ENCODE data around the gene WHRN. TPM values are rescaled to one million over a fixed set of nuclear protein-coding genes. Genes with fewer than 3 reads are reported as not detected.

Gene WHRN
- total and polyA plus RNA-seq, 2 of the 13 experiments (the other 11 are each of a cell fraction or from before 2014, with no cell fraction given) = 2.3 to 5.3 TPM

GRCh38 chr9:114434878-114435311 is 70.4 kb downstream of the WHRN start:
- Histone ChIP-seq H3K36me3 (replicated peaks in 1 of 2; ENCODE audit: control insufficient read depth in 1 of 2, insufficient read depth in 2 of 2, low read length in 2 of 2) (no peaks in the 10 kb centered on the region), H3K4me1 (ENCODE audit: insufficient read depth, low read length) (peaks cover 29% of the 10 kb centered on the region), H3K9ac (ENCODE audit: insufficient read depth, low read depth, low read length) (no peak overlapping the region), H3K4me3 (replicated peaks in 1 of 3; ENCODE audit: insufficient read depth in 1 of 3, low read depth in 2 of 3, low read length in 3 of 3) (no peak overlapping the region), H3K4me2 (ENCODE audit: low read depth, low read length) (peak overlapping the region; percentile 44), H3K27me3 (ENCODE audit: control insufficient read depth in 1 of 2, insufficient read depth in 2 of 2, low read length in 2 of 2) (no peaks in the 10 kb centered on the region), H4K20me1 (ENCODE audit: insufficient read depth, low read length) (no peaks in the 10 kb centered on the region), H3K9me3 (ENCODE audit: low read length) (no peaks in the 10 kb centered on the region), H3K27ac (ENCODE audit: extremely low read length, insufficient read depth, low read length) (no peak overlapping the region), H2AFZ (ENCODE audit: low read length) (no peak overlapping the region), H3K79me2 (ENCODE audit: insufficient read depth, low read length) (no peaks in the 10 kb centered on the region)
- FAIRE-seq (peak; percentile 93), ATAC-seq (peak; percentile 87), DNase-seq (ENCODE audit: low spot score) (peak; percentile 33)
- intact Hi-C loops (cut with micrococcal nuclease; ENCODE audit: unreplicated experiment) (loop anchor here (1.0 to 2.0 kb wide), 3 partner anchors 52 to 218 kb away; no protein-coding TSS in a partner anchor), in situ Hi-C loops (cut with HindIII; ENCODE audit: extremely low pct_ligation_motif_present, low pct_unique_long_range_greater_than_20kb) (loop anchor here (10.0 to 25.0 kb wide), 2 partner anchors 220 to 577 kb away; partner anchors contain the start of gene TEX53)
- ChIA-PET CTCF (ENCODE audit: low intra/inter-chr PET ratio, low total read pairs) (interaction anchor here (2.8 kb wide), 1 partner anchor 219 kb away, joined by 11 read pairs; no protein-coding TSS in a partner anchor), POLR2A (no interaction called here)
- no TSS peak for BruUV-seq (replicated peaks)
- WGBS (ENCODE audit: low lambda C conversion rate) = 26% methylated on average over 9 of the region's 9 CpGs
- 0 out of 2 replicates have a peak, but pooled peaks have one; percentile 19 for TF ChIP-seq ZNF331 (CRISPR knock-in tag; IDR thresholded peaks at IDR 0.05)
- no peak for TF ChIP-seq FOXK2 (IDR thresholded peaks at IDR 0.05)
- 0 out of 2 replicates have a peak, but pooled peaks have one; percentile 41 for TF ChIP-seq REPIN1 (CRISPR knock-in tag; IDR thresholded peaks at IDR 0.05; ENCODE audit: borderline replicate concordance, low read depth)
- TF ChIP-seq ZNF260 (CRISPR knock-in tag; IDR thresholded peaks at IDR 0.05; ENCODE audit: borderline replicate concordance, low read depth) = no peak
- TF ChIP-seq ZNF160 (CRISPR knock-in tag; IDR thresholded peaks at IDR 0.05) = no peak
- peak; percentile 89 for TF ChIP-seq CTCF (CRISPR knock-in tag; IDR thresholded peaks at IDR 0.05)
- TF ChIP-seq ZNF704 (CRISPR knock-in tag; IDR thresholded peaks at IDR 0.05; ENCODE audit: borderline replicate concordance) = no peak
- TF ChIP-seq ZNF292 (CRISPR knock-in tag; IDR thresholded peaks at IDR 0.05; ENCODE audit: borderline replicate concordance, low read depth) = no peak
- TF ChIP-seq PHF21A (CRISPR knock-in tag; IDR thresholded peaks at IDR 0.05) = no peak
- no peak for TF ChIP-seq PITX1 (CRISPR knock-in tag; IDR thresholded peaks at IDR 0.05)
- no peak for TF ChIP-seq CEBPZ (IDR thresholded peaks at IDR 0.05; ENCODE audit: low read length)
- 0 out of 4 replicates have a peak, but pooled peaks of 1 of the 2 experiments have one; percentile 31 for TF ChIP-seq HMGXB4 (CRISPR knock-in tag; IDR thresholded peaks at IDR 0.05; ENCODE audit: borderline replicate concordance in 1 of 2, low read depth in 1 of 2)
- TF ChIP-seq ZSCAN5A (CRISPR knock-in tag; IDR thresholded peaks at IDR 0.05; ENCODE audit: borderline replicate concordance) = 0 out of 2 replicates have a peak, but pooled peaks have one; percentile 29

Measured in HepG2 (cell line).